Measurements from ENCODE around the gene UFD1. TPM values are rescaled to one million over a fixed set of nuclear protein-coding genes. Genes with fewer than 3 reads are reported as not detected.

UFD1 gene
- total RNA-seq, 4 donors from 2014 or later: 27.9 to 56.1 (median 52.5) TPM

GRCh38 chr22:19522190-19522880 is 43.3 kb upstream of the UFD1 start:
- Histone ChIP-seq H3K27ac (peak overlapping the region; percentile 67), H3K9me3 (no peaks in the 10 kb centered on the region), H3K36me3 (no peaks in the 10 kb centered on the region), H3K4me3 (peak overlapping the region; percentile 50), H3K4me1 (peaks cover 19% of the 10 kb centered on the region), H3K27me3 (peaks cover 40% of the 10 kb centered on the region)
- DNase-seq (ENCODE audit: low spot score in 2 of 2): peak in 1 of 2 donors; percentile 75
- TF ChIP-seq POLR2AphosphoS5 (IDR thresholded peaks at IDR 0.05) (no peak), EP300 (IDR thresholded peaks at IDR 0.05) (no peak), CTCF (IDR thresholded peaks at IDR 0.05) (no peak), POLR2A (IDR thresholded peaks at IDR 0.05) (no peak)
- WGBS: 79% methylated on average over 7 of the region's 16 CpGs

- Histone ChIP-seq H3K27me3 (peaks cover 34% of the 10 kb centered on the region), H3K4me1 (peaks cover 19% of the 10 kb centered on the region), H3K9me3 (no peaks in the 10 kb centered on the region), H3K27ac (no peak overlapping the region), H3K36me3 (no peaks in the 10 kb centered on the region), H3K4me3 (peak overlapping the region; percentile 50)
- TF ChIP-seq EP300 (IDR thresholded peaks at IDR 0.05): no peak
- no peak for TF ChIP-seq CTCF (IDR thresholded peaks at IDR 0.05)
- TF ChIP-seq POLR2A (IDR thresholded peaks at IDR 0.05): no peak
- TF ChIP-seq POLR2AphosphoS5 (IDR thresholded peaks at IDR 0.05): no peak
- peak in 1 of 2 donors; percentile 44 for DNase-seq (ENCODE audit: low spot score in 2 of 2)
- WGBS: 91% methylated on average over 10 of the region's 10 CpGs
Measured at GRCh38 chr22:19520566-19521305, 41.7 kb upstream of the UFD1 start.

GRCh38 chr22:19520007-19520406 is 41.0 kb upstream of the UFD1 start:
- H3K27ac ChIP-seq: no peak overlapping the region
- peak in 1 of 2 donors; percentile 65 for DNase-seq (ENCODE audit: low spot score in 2 of 2)
- H3K27me3 ChIP-seq: peaks cover 27% of the 10 kb centered on the region
- TF ChIP-seq EP300 (IDR thresholded peaks at IDR 0.05): no peak
- TF ChIP-seq POLR2AphosphoS5 (IDR thresholded peaks at IDR 0.05): no peak
- no peaks in the 10 kb centered on the region for H3K9me3 ChIP-seq
- H3K36me3 ChIP-seq: no peaks in the 10 kb centered on the region
- no peak overlapping the region for H3K4me3 ChIP-seq
- peaks cover 19% of the 10 kb centered on the region for H3K4me1 ChIP-seq
- 79% methylated on average over 5 of the region's 6 CpGs for WGBS

- H3K27me3 ChIP-seq: peaks cover 20% of the 10 kb centered on the region
- DNase-seq (ENCODE audit: low spot score in 2 of 2): no peak
- H3K9me3 ChIP-seq: no peaks in the 10 kb centered on the region
- H3K36me3 ChIP-seq: no peaks in the 10 kb centered on the region
- WGBS: 91% methylated on average over 6 of the region's 17 CpGs
- no peak overlapping the region for H3K4me3 ChIP-seq
- peaks cover 14% of the 10 kb centered on the region for H3K4me1 ChIP-seq
- no peak overlapping the region for H3K27ac ChIP-seq
- TF ChIP-seq POLR2A (IDR thresholded peaks at IDR 0.05) (no peak), EP300 (IDR thresholded peaks at IDR 0.05) (no peak), CTCF (IDR thresholded peaks at IDR 0.05) (no peak), POLR2AphosphoS5 (IDR thresholded peaks at IDR 0.05) (no peak)
Measured at GRCh38 chr22:19519041-19519926, 40.3 kb upstream of the UFD1 start.

- no peak for TF ChIP-seq EP300 (IDR thresholded peaks at IDR 0.05)
- no peak for TF ChIP-seq POLR2A (IDR thresholded peaks at IDR 0.05)
- no peak for TF ChIP-seq CTCF (IDR thresholded peaks at IDR 0.05)
- TF ChIP-seq POLR2AphosphoS5 (IDR thresholded peaks at IDR 0.05): no peak
- Histone ChIP-seq H3K27ac (no peak overlapping the region), H3K27me3 (peaks cover 13% of the 10 kb centered on the region), H3K4me3 (no peak overlapping the region), H3K36me3 (no peaks in the 10 kb centered on the region), H3K4me1 (peaks cover 8% of the 10 kb centered on the region), H3K9me3 (no peaks in the 10 kb centered on the region)
- no peak for DNase-seq (ENCODE audit: low spot score in 2 of 2)
- 92% methylated on average over 10 of the region's 10 CpGs for WGBS
Measured at GRCh38 chr22:19518635-19519034, 39.6 kb upstream of the UFD1 start.
